RWPE1 (cell line): Measurements from ENCODE around the gene CD46.

Experiments used
- CTCF ChIA-PET: fragments of 350-600 bp; sonication (Branson Sonifier 250); formaldehyde crosslinking; extraction: SDS; loops from one replicate; lab custom pipeline; 2021; lab: Yijun Ruan, JAX
- POLR2A ChIA-PET: fragments of 400-600 bp; formaldehyde crosslinking; extraction: SDS; loops from one replicate; lab custom pipeline; 2020; ENCODE audit warnings: antibody characterized with exemption; ENCODE audit not compliant: low non-redundant PET; lab: Yijun Ruan, JAX
- DNase-seq: peaks from one replicate; pipeline ENCODE4 v3.0.0; 2012; ENCODE audit warnings: low spot score
- H3K27ac ChIP-seq: fragments of 450-650 bp; 2 replicates; pipeline ENCODE4 v1.5.1; 2017
- CTCF ChIP-seq: fragments of 450-650 bp; conservative IDR thresholded peaks from 2 replicates; pipeline ENCODE4 v1.5.1; 2017; ENCODE audit warnings: low read depth, mild to moderate bottlenecking

The CD46 gene

GRCh38 chr1:207805841-207806421 lies 54.1 kb downstream of the CD46 start:
- POLR2A ChIA-PET, result no interaction called here
- DNase-seq, result peak; percentile 83
- TF ChIP-seq CTCF, result no peak
- peak overlapping the region; percentile 90 for H3K27ac ChIP-seq
- CTCF ChIA-PET, result interaction anchor here (0.6 to 1.4 kb wide), 5 partner anchors 9 to 512 kb away, joined by 3 to 9 read pairs (median 3); no protein-coding TSS in a partner anchor

GRCh38 chr1:207806531-207807325 lies 54.9 kb downstream of the CD46 start:
- no peak for DNase-seq
- POLR2A ChIA-PET, result no interaction called here
- no peak for TF ChIP-seq CTCF
- CTCF ChIA-PET, result interaction anchor here (0.6 to 1.4 kb wide), 3 partner anchors 9 to 108 kb away, joined by 3 to 9 read pairs (median 6); no protein-coding TSS in a partner anchor
- peak overlapping the region; percentile 90 for H3K27ac ChIP-seq

GRCh38 chr1:207807326-207807689 lies 55.5 kb downstream of the CD46 start:
- no peak for TF ChIP-seq CTCF
- DNase-seq, result no peak
- CTCF ChIA-PET, result interaction anchor here (0.6 kb wide), 1 partner anchor 10 kb away, joined by 6 read pairs; no protein-coding TSS in a partner anchor
- POLR2A ChIA-PET, result no interaction called here
- peak overlapping the region; percentile 90 for H3K27ac ChIP-seq

- DNase-seq, result no peak
- TF ChIP-seq CTCF, result no peak
- ChIA-PET POLR2A (no interaction called here), CTCF (interaction anchor here (0.6 to 1.0 kb wide), 2 partner anchors 10 to 11 kb away, joined by 3 to 6 read pairs; no protein-coding TSS in a partner anchor)
- peak overlapping the region; percentile 90 for H3K27ac ChIP-seq
Observed at GRCh38 chr1:207807690-207808321, 56.0 kb downstream of the CD46 start.

- peak overlapping the region; percentile 90 for H3K27ac ChIP-seq
- ChIA-PET POLR2A (no interaction called here), CTCF (interaction anchor here (1.0 to 1.6 kb wide), 2 partner anchors 11 kb away, joined by 3 to 4 read pairs; no protein-coding TSS in a partner anchor)
- no peak for TF ChIP-seq CTCF
- DNase-seq, result peak; percentile 85
Observed at GRCh38 chr1:207808322-207808705, 56.5 kb downstream of the CD46 start.

- CTCF ChIA-PET, result interaction anchor here (1.6 kb wide), 1 partner anchor 11 kb away, joined by 4 read pairs; no protein-coding TSS in a partner anchor
- POLR2A ChIA-PET, result no interaction called here
- no peak for DNase-seq
- TF ChIP-seq CTCF, result no peak
- H3K27ac ChIP-seq, result peak overlapping the region; percentile 90
Observed at GRCh38 chr1:207808911-207809555, 57.2 kb downstream of the CD46 start.
